ENCODE results near the gene FRYL.

FRYL gene

GRCh38 chr4:48564151-48564550 is 215.9 kb downstream of the FRYL start:
- no peak for DNase-seq (ENCODE audit: low read depth)
- TF ChIP-seq, protein P1, sequence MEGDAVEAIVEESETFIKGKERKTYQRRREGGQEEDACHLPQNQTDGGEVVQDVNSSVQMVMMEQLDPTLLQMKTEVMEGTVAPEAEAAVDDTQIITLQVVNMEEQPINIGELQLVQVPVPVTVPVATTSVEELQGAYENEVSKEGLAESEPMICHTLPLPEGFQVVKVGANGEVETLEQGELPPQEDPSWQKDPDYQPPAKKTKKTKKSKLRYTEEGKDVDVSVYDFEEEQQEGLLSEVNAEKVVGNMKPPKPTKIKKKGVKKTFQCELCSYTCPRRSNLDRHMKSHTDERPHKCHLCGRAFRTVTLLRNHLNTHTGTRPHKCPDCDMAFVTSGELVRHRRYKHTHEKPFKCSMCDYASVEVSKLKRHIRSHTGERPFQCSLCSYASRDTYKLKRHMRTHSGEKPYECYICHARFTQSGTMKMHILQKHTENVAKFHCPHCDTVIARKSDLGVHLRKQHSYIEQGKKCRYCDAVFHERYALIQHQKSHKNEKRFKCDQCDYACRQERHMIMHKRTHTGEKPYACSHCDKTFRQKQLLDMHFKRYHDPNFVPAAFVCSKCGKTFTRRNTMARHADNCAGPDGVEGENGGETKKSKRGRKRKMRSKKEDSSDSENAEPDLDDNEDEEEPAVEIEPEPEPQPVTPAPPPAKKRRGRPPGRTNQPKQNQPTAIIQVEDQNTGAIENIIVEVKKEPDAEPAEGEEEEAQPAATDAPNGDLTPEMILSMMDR (IDR thresholded peaks at IDR 0.05; ENCODE audit: low read depth, low read length, missing control alignments): no peak
- in situ Hi-C loops (cut with HindIII; ENCODE audit: low sequenced_read_pairs): loop anchor here (25.0 kb wide), 1 partner anchor 398 kb away; no protein-coding TSS in a partner anchor
- no peak overlapping the region for H3K4me3 ChIP-seq (ENCODE audit: low read depth, low read length)

DNA sequence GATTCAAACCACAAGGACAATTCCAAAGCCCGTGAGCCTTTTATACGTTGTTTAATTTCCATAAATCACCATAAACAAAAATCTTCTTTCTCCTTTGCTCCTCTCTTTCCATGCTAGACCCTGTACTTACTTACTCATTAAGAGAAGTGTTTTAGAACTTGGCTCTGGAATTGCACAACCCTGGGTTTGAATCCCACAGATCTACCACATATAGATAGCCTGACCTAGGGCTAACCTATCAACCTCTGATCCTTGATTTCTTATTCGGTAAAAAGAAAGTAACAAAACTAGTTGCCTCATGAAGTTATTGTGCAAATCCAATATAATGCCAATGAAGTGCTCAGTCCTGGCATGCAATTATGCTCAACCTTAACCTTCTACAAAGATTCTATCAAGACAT is 221.3 kb downstream of the FRYL start:
- no peak overlapping the region for H3K4me3 ChIP-seq (ENCODE audit: low read depth, low read length)
- DNase-seq (ENCODE audit: low read depth): no peak
- in situ Hi-C loops (cut with HindIII; ENCODE audit: low sequenced_read_pairs): loop anchor here (25.0 kb wide), 1 partner anchor 403 kb away; no protein-coding TSS in a partner anchor
- TF ChIP-seq, protein P1 (IDR thresholded peaks at IDR 0.05; ENCODE audit: low read depth, low read length, missing control alignments): no peak

DNA sequence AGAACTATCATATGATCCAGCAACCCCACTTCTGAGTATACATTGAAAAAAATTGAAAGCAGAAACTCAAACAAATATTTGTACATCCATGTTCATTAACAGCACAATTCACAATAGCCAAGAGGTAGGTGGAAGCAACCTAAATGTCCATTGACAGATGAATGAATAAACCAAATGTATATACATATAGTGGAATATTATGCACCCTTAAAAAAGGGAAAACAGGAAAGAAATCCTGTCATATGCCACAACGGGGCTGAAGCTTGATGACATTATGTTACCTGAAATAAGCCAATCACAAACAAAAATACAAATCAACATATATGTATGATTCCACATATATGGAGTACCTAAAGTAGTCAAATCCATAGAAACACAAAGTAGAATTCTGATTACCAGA is 222.1 kb downstream of the FRYL start:
- no peak for DNase-seq (ENCODE audit: low read depth)
- in situ Hi-C loops (cut with HindIII; ENCODE audit: low sequenced_read_pairs): loop anchor here (25.0 kb wide), 1 partner anchor 404 kb away; no protein-coding TSS in a partner anchor
- TF ChIP-seq, protein P1 (IDR thresholded peaks at IDR 0.05; ENCODE audit: low read depth, low read length, missing control alignments): no peak
- no peak overlapping the region for H3K4me3 ChIP-seq (ENCODE audit: low read depth, low read length)

DNA sequence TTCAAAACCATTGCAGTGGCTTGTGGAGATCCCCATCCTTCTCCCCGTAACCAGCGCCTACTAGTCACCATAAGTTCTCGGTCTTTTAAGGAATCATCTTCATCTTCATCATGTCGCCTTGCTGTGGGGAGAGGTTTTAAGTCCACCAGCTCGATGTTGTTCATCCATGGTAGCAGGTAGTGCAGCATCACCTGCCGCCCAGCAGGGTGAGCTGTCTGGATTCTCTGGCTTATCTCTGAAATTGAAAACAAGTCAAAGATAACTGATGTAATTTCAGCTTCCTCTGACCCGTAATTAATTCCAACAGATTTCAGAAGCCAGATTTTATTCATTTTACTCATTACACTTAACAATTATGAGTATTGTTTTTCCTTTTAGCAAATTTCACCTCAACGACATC is 222.6 kb downstream of the FRYL start:
- no peak for DNase-seq (ENCODE audit: low read depth)
- in situ Hi-C loops (cut with HindIII; ENCODE audit: low sequenced_read_pairs): loop anchor here (25.0 kb wide), 1 partner anchor 405 kb away; no protein-coding TSS in a partner anchor
- TF ChIP-seq, protein P1 (IDR thresholded peaks at IDR 0.05; ENCODE audit: low read depth, low read length, missing control alignments): peak; percentile 35
- no peak overlapping the region for H3K4me3 ChIP-seq (ENCODE audit: low read depth, low read length)

DNA sequence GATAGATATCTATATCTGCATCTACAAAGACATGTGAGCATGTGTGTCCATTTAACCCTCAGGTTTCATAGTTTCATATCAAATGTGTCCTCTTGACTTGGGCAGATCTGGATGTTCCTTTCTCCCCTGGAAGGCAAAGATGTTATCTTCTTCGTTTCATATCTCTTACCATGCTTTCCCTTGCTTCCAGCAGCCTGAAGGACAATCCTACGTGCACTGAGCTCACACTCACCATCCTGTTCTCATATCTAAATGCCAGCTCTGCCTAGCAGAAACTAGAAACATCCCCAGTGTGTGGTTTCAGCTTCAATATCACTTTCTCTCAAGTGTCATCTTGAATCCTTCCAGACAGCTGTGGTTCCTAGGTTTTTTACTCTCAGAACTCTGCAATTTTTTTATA is 223.8 kb downstream of the FRYL start:
- in situ Hi-C loops (cut with HindIII; ENCODE audit: low sequenced_read_pairs): loop anchor here (25.0 kb wide), 1 partner anchor 406 kb away; no protein-coding TSS in a partner anchor
- H3K4me3 ChIP-seq (ENCODE audit: low read depth, low read length): no peak overlapping the region
- TF ChIP-seq, protein P1 (IDR thresholded peaks at IDR 0.05; ENCODE audit: low read depth, low read length, missing control alignments): no peak
- no peak for DNase-seq (ENCODE audit: low read depth)

DNA sequence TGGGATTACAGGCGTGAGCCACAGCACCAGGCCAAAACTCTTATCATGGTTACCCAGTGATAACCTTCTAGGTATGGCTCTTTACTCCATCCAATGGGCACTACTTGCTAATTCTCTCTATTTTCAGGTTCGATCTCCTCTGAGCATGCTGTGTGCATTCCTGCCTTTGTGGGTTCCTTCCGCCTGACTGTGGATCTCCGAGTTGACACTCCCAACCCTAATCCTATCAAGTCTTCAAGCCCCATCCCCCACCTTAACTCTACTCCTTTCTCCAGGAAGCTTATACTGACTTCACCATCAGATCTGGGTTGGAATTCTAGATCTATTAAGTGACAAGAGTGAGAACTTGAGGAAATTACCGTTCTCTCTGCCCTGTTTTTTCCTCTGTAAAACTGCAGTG is 225.5 kb downstream of the FRYL start:
- in situ Hi-C loops (cut with HindIII; ENCODE audit: low sequenced_read_pairs): loop anchor here (25.0 kb wide), 1 partner anchor 408 kb away; no protein-coding TSS in a partner anchor
- DNase-seq (ENCODE audit: low read depth): no peak
- H3K4me3 ChIP-seq (ENCODE audit: low read depth, low read length): no peak overlapping the region
- TF ChIP-seq, protein P1 (IDR thresholded peaks at IDR 0.05; ENCODE audit: low read depth, low read length, missing control alignments): no peak

All from astrocyte of the cerebellum (primary cell).